Liver (tissue), 9 donors: ENCODE measurements around the gene POLR3A. TPM values are rescaled to one million over a fixed set of nuclear protein-coding genes. Genes with fewer than 3 reads are reported as not detected.

Source experiments
- DNase-seq: peaks from one replicate; pipeline ENCODE4 v3.0.0-alpha.2; 2017; ENCODE audit warnings: low spot score
- H3K27ac ChIP-seq, 2 donors: one replicate each; pipeline ENCODE4 v1.7.0; 2013; ENCODE audit warnings: inconsistent platforms in 2 of 2, low read length in 2 of 2, control low read depth in 1 of 2, low read depth in 1 of 2, mild to moderate bottlenecking in 1 of 2
- H3K27me3 ChIP-seq, 4 donors: one replicate each; pipeline versions ENCODE4 v1.6.1 to v1.7.0; 2013; ENCODE audit warnings: low read length in 3 of 4, inconsistent platforms in 1 of 4, mild to moderate bottlenecking in 1 of 4, moderate library complexity in 1 of 4; ENCODE audit not compliant: control insufficient read depth in 4 of 4, insufficient read depth in 4 of 4
- H3K36me3 ChIP-seq, 4 donors: one replicate each; pipeline versions ENCODE4 v1.6.1 to v1.7.0; 2013; ENCODE audit warnings: low read length in 3 of 4, mild to moderate bottlenecking in 3 of 4, low read depth in 1 of 4, moderate library complexity in 1 of 4; ENCODE audit not compliant: control insufficient read depth in 4 of 4, insufficient read depth in 3 of 4
- H3K4me1 ChIP-seq, 4 donors: one replicate each; pipeline versions ENCODE4 v1.6.1 to v1.7.0; 2013; ENCODE audit warnings: low read length in 3 of 4, mild to moderate bottlenecking in 3 of 4, moderate library complexity in 1 of 4; ENCODE audit not compliant: control insufficient read depth in 4 of 4, insufficient read depth in 4 of 4
- H3K4me3 ChIP-seq, 3 donors: one replicate each; pipeline versions ENCODE4 v1.6.1 to v1.7.0; 2013; ENCODE audit warnings: low read length in 3 of 3, control low read depth in 1 of 3, low read depth in 1 of 3, mild to moderate bottlenecking in 1 of 3
- H3K9ac ChIP-seq, 2 donors: one replicate each; pipeline ENCODE4 v1.7.0; 2013; ENCODE audit warnings: low read length in 2 of 2, mild to moderate bottlenecking in 2 of 2, moderate library complexity in 2 of 2, control low read depth in 1 of 2, low read depth in 1 of 2
- H3K9me3 ChIP-seq, 4 donors: one replicate each; pipeline versions ENCODE4 v1.6.1 to v1.7.0; 2013; ENCODE audit warnings: low read length in 3 of 4; ENCODE audit not compliant: control insufficient read depth in 4 of 4
- EGR1 ChIP-seq, 2 donors: IDR thresholded peaks; 2 replicates each; pipeline ENCODE4 v1.6.1; 2016 to 2018; ENCODE audit warnings: antibody characterized with exemption in 2 of 2, low read depth in 2 of 2
- FOXA1 ChIP-seq: IDR thresholded peaks from 2 replicates; pipeline ENCODE4 v1.6.1; 2016; ENCODE audit warnings: antibody characterized with exemption
- FOXA2 ChIP-seq: IDR thresholded peaks from 2 replicates; pipeline ENCODE4 v1.6.1; 2016; ENCODE audit warnings: antibody characterized with exemption
- HNF4G ChIP-seq: IDR thresholded peaks from 2 replicates; pipeline ENCODE4 v1.6.1; 2016; ENCODE audit warnings: antibody characterized with exemption
- JUND ChIP-seq, 2 donors: IDR thresholded peaks; 2 replicates each; pipeline ENCODE4 v1.6.1; 2016; ENCODE audit warnings: antibody characterized with exemption in 2 of 2
- RAD21 ChIP-seq, 2 donors: IDR thresholded peaks; 2 replicates each; pipeline ENCODE4 v1.6.1; 2016; ENCODE audit warnings: antibody characterized with exemption in 2 of 2, mild to moderate bottlenecking in 2 of 2
- RXRA ChIP-seq, 2 donors: IDR thresholded peaks; 2 replicates each; pipeline ENCODE4 v1.6.1; 2017 to 2018; ENCODE audit warnings: antibody characterized with exemption in 2 of 2, mild to moderate bottlenecking in 1 of 2
- SP1 ChIP-seq: IDR thresholded peaks from 2 replicates; pipeline ENCODE4 v1.6.1; 2018; ENCODE audit warnings: antibody characterized with exemption, mild to moderate bottlenecking
- TAF1 ChIP-seq: conservative IDR thresholded peaks from 2 replicates; pipeline ENCODE4 v1.6.1; 2016; ENCODE audit warnings: antibody characterized with exemption, mild to moderate bottlenecking
- YY1 ChIP-seq: IDR thresholded peaks from 2 replicates; pipeline ENCODE4 v1.6.1; 2016; ENCODE audit warnings: antibody characterized with exemption, mild to moderate bottlenecking
- WGBS: extraction: QIAGEN DNeasy Blood & Tissue Kit; methylation state at CpG from one replicate; pipeline ENCODE4 v1.1.7; 2013; 5-methylcytosine and 5-hydroxymethylcytosine counted together
- polyA plus RNA-seq, 2 donors: library from polyadenylated mRNA; stranded (reverse) in 1 of 2; unstranded in 1 of 2; fragments of 200-250 nt in 1 of 2; fragments of >200 nt in 1 of 2; fragmentation: Nextera tagmentation in 1 of 2; extraction: Ambion mirVana in 1 of 2; gene quantifications; one replicate each; pipeline versions ENCODE4 v1.2.1 to v1.2.3, GENCODE V29; 2013 to 2015
- total RNA-seq, 2 donors: library from RNA; depleted of rRNA; stranded (reverse); fragments of >200 nt; gene quantifications; one replicate each; pipeline ENCODE4 v1.2.3, GENCODE V29; 2014
- TF ChIP-seq, protein P1 (sequence below): IDR thresholded peaks from 2 replicates; pipeline ENCODE4 v1.6.1; 2016; ENCODE audit warnings: antibody characterized with exemption
- TF ChIP-seq, protein P2 (sequence below): fragments of 150-350 bp; IDR thresholded peaks from 2 replicates; pipeline ENCODE4 v1.5.1; 2017; ENCODE audit warnings: improper control_type of control experiment, low read depth, low read length; ENCODE audit not compliant: missing input control
- TF ChIP-seq, protein P3 (sequence below): IDR thresholded peaks from 2 replicates; pipeline ENCODE4 v1.6.1; 2016; ENCODE audit warnings: antibody characterized with exemption, mild to moderate bottlenecking
- donor health status: healthy.
- donor health status: healthy.
- donor health status: healthy.
- donor health status: healthy.
- donor health status: healthy.

POLR3A gene
- total and polyA plus RNA-seq, 4 donors, result 3.2 to 9.6 (median 5.5) TPM

DNA sequence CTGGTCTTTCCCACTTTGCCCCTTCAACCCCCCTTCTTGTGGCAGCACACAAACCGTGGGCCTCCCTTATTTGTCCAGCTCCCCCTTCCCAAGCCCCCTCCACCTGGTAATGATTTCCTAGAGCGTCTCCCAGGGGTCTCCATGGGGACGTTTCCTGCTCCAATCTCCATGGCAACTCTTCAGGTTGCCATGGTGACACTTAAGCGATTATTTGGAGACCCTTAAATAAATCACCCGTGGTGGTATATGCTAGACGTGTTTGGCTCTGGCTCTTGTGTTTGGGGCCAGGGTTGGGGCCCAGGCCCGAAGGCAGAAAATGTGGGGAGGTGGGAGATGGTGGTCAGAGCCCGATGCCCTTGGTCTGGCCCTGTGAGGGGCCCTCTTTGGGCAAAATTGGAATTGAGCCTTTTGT is 61.7 kb downstream of the POLR3A start:
- Histone ChIP-seq H3K27ac (no peak overlapping the region), H3K36me3 (no peaks in the 10 kb centered on the region), H3K27me3 (no peaks in the 10 kb centered on the region), H3K9ac (no peak overlapping the region), H3K4me3 (no peak overlapping the region), H3K9me3 (no peaks in the 10 kb centered on the region), H3K4me1 (peaks cover 3 to 8% (median 7%) of the 10 kb centered on the region in 4 donors)
- WGBS, result 44% methylated on average over 8 of the region's 8 CpGs
- no peak for DNase-seq
- TF ChIP-seq, protein P1, sequence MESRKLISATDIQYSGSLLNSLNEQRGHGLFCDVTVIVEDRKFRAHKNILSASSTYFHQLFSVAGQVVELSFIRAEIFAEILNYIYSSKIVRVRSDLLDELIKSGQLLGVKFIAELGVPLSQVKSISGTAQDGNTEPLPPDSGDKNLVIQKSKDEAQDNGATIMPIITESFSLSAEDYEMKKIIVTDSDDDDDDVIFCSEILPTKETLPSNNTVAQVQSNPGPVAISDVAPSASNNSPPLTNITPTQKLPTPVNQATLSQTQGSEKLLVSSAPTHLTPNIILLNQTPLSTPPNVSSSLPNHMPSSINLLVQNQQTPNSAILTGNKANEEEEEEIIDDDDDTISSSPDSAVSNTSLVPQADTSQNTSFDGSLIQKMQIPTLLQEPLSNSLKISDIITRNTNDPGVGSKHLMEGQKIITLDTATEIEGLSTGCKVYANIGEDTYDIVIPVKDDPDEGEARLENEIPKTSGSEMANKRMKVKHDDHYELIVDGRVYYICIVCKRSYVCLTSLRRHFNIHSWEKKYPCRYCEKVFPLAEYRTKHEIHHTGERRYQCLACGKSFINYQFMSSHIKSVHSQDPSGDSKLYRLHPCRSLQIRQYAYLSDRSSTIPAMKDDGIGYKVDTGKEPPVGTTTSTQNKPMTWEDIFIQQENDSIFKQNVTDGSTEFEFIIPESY, result no peak
- TF ChIP-seq, protein P2, sequence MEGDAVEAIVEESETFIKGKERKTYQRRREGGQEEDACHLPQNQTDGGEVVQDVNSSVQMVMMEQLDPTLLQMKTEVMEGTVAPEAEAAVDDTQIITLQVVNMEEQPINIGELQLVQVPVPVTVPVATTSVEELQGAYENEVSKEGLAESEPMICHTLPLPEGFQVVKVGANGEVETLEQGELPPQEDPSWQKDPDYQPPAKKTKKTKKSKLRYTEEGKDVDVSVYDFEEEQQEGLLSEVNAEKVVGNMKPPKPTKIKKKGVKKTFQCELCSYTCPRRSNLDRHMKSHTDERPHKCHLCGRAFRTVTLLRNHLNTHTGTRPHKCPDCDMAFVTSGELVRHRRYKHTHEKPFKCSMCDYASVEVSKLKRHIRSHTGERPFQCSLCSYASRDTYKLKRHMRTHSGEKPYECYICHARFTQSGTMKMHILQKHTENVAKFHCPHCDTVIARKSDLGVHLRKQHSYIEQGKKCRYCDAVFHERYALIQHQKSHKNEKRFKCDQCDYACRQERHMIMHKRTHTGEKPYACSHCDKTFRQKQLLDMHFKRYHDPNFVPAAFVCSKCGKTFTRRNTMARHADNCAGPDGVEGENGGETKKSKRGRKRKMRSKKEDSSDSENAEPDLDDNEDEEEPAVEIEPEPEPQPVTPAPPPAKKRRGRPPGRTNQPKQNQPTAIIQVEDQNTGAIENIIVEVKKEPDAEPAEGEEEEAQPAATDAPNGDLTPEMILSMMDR, result no peak
- no peak for TF ChIP-seq SP1
- TF ChIP-seq FOXA1, result no peak
- no peak for TF ChIP-seq RXRA (IDR thresholded peaks at IDR 0.05)
- no peak for TF ChIP-seq HNF4G
- TF ChIP-seq, protein P3, sequence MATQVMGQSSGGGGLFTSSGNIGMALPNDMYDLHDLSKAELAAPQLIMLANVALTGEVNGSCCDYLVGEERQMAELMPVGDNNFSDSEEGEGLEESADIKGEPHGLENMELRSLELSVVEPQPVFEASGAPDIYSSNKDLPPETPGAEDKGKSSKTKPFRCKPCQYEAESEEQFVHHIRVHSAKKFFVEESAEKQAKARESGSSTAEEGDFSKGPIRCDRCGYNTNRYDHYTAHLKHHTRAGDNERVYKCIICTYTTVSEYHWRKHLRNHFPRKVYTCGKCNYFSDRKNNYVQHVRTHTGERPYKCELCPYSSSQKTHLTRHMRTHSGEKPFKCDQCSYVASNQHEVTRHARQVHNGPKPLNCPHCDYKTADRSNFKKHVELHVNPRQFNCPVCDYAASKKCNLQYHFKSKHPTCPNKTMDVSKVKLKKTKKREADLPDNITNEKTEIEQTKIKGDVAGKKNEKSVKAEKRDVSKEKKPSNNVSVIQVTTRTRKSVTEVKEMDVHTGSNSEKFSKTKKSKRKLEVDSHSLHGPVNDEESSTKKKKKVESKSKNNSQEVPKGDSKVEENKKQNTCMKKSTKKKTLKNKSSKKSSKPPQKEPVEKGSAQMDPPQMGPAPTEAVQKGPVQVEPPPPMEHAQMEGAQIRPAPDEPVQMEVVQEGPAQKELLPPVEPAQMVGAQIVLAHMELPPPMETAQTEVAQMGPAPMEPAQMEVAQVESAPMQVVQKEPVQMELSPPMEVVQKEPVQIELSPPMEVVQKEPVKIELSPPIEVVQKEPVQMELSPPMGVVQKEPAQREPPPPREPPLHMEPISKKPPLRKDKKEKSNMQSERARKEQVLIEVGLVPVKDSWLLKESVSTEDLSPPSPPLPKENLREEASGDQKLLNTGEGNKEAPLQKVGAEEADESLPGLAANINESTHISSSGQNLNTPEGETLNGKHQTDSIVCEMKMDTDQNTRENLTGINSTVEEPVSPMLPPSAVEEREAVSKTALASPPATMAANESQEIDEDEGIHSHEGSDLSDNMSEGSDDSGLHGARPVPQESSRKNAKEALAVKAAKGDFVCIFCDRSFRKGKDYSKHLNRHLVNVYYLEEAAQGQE, result no peak
- TF ChIP-seq YY1, result no peak
- TF ChIP-seq EGR1 (IDR thresholded peaks at IDR 0.05; ENCODE audit: low read depth in 2 of 2), result no peak

DNA sequence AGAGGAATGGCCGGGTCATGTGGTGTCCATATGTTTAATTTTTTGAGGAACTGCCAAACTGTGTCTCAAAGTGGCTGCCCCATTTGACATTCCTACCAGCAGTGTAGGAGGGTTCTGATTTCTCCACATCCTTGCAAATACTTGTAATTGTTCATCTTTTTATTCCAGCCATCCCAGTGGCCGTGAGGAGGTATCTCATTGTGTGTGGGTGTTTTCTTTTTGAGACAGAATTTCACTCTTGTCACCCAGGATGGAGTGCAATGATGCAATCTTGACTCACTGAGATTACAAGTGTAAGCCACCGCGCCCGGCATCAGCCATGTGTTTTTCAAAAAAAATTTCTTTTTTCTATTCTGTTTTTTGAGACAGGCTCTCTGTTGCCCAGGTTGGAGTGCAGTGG is 64.0 kb downstream of the POLR3A start:
- H3K4me3 ChIP-seq, result no peak overlapping the region
- H3K36me3 ChIP-seq, result no peaks in the 10 kb centered on the region
- H3K27ac ChIP-seq, result no peak overlapping the region
- WGBS, result 93% methylated on average over 5 of the region's 5 CpGs
- no peak overlapping the region for H3K9ac ChIP-seq
- H3K4me1 ChIP-seq, result no peaks in the 10 kb centered on the region
- DNase-seq, result no peak
- TF ChIP-seq RAD21 (IDR thresholded peaks at IDR 0.05), result no peak
- no peak for TF ChIP-seq YY1
- TF ChIP-seq FOXA2, result no peak
- no peak for TF ChIP-seq HNF4G
- TF ChIP-seq, protein P2, result no peak
- TF ChIP-seq, protein P1, result no peak
- TF ChIP-seq JUND (IDR thresholded peaks at IDR 0.05), result no peak
- no peak for TF ChIP-seq SP1
- no peak for TF ChIP-seq FOXA1
- TF ChIP-seq, protein P3, result no peak
- TF ChIP-seq TAF1, result no peak
- H3K9me3 ChIP-seq, result no peaks in the 10 kb centered on the region
- no peaks in the 10 kb centered on the region for H3K27me3 ChIP-seq
